HG03025 (cell line): Measurements from ENCODE around the gene IGFBP2.
"Not testable (repeated sequence)": the region's sequence is repeated elsewhere in the genome, so short reads cannot be mapped to it uniquely, and the experiment has no call there.

Experiments used
- ATAC-seq: cut with Tn5 transposase; IDR thresholded peaks from one replicate; pipeline ENCODE4 v1.9.1; 2021; ENCODE audit warnings: mild to moderate bottlenecking, moderate library complexity; ENCODE audit not compliant: unreplicated experiment, low FRiP score

Gene IGFBP2

DNA sequence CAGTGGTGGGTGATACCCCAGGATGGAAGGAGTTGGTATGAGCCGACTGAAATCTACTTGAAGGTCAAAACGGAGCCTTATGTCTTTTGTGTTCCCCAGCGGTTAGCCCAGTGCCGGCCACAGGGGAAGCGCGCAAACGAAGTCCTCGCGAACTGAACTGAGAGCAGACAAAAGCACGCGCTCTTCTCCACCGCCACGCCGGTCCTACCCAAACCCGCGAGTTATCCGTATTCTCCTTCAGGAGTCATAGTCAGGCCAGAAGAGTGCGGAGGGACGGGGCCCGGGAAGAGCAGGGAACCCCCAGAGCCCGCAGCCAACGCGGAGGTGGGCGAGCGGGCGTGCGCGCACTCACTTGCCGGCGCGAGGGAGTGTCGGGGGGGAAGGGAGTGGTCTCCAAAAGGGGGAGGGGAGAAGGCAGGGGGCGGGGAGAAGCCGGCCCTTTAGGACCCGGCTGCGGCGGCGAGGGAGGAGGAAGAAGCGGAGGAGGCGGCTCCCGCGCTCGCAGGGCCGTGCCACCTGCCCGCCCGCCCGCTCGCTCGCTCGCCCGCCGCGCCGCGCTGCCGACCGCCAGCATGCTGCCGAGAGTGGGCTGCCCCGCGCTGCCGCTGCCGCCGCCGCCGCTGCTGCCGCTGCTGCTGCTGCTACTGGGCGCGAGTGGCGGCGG lies at the start of gene IGFBP2:
TSS of gene IGFBP2 (plus strand) at position 469 of the 664 bp plus-strand sequence. CDS start at position 573, 104 bp downstream.
- ATAC-seq, result no peak

- ATAC-seq, result no peak
Observed at GRCh38 chr2:216583606-216584005, 49.6 kb upstream of the IGFBP2 start.

DNA sequence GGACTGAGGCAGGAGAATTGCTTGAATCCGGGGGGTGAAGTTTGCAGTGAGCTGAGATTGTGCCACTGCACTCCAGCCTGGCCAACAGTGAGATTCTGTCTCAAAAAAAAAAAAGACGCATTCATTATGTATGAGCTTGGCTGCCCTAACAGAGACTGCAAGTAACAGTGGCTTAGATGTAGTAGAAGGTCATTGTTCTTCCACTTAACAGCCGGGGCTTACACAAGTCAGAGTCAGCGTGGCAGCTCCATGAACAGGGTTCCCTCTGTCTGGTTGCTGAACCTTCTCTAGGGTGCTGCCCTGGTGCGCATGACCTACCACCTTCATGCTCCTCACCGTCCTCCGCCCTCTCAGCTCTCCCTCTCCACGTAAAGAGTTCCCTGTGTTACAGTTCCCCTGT lies 49.1 kb upstream of the IGFBP2 start:
- no peak for ATAC-seq

DNA sequence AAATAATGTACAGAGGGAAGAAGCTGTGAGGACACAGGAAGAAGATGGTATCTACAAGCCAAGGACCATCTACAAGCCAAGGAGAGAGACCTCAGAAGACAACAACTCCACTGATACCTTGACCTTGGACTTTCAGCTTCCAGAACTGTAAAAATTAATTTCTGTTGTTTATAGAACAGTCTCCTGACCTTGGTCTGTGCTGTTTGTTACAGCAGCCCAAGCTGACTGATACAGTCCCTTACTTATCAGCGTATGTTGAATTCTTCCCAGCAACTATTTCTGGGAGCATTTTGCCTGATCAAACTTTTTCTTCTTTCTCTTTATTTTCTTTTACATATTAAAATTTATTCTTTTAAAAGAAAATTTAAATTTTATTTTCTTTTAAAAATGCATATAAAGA lies 47.8 kb upstream of the IGFBP2 start:
- ATAC-seq, result no peak

DNA sequence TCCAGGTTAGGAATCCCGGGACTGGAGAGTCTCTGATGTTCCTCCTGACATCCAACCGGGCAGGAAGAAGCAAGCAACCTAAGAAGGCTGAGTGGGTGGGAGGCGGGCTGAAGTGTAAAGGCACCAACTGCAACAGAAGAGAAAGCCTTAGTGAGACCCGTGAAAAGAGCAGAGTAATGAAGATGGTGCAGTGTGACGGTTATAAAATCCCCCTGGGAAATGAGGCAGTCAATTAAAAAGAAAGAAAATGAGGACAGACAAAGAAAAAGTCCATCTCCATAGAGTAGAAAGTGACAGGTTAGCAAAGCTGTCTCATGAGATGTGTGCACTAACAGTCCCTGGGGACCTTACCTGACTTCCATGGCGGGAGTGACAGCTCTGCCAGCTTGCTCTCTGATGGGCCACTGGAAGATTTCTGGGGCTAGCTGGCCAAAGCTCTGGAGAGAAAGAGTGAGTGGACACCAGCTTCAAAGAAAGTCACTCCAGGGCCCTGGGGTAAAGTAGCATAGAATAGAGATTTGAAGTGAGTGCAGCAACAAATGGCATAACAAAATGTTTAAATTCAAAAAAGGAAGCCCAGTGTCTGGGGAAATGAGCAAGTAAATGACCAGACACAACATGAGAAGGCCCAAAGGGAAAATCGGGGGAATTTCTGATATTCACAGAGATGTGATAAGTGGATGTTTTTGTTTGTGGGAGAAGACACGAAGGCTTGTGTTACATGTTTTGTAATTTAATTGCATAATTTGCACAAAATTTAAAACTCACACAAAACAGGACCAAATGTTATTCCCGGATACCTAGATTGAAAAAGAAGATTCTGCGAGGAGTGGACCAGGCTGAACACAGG lies 44.1 kb upstream of the IGFBP2 start:
- no peak for ATAC-seq

GRCh38 chr2:216589791-216590190 lies 43.4 kb upstream of the IGFBP2 start:
- ATAC-seq, result no peak

DNA sequence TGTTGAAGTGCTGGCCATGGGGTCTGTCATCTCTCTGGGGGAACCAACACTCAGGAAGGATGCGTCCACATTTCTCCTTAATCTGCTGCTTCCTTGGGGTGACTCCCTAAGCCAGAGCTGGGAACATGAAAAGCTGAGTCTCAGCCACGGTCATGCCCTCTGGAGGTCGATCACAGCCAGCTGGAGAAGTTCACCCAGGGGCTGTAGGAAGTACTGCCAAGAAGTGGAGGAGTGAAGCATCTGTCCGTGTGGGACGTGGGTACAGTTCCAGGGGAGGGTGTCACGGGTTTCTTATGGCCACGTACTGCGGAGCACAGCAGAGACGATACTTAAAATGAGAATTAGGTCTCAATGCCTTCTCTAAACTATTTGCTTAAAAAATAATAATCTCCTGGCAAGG lies 42.4 kb upstream of the IGFBP2 start:
- no peak for ATAC-seq

- no peak for ATAC-seq
Observed at GRCh38 chr2:216591480-216591879, 41.7 kb upstream of the IGFBP2 start.

DNA sequence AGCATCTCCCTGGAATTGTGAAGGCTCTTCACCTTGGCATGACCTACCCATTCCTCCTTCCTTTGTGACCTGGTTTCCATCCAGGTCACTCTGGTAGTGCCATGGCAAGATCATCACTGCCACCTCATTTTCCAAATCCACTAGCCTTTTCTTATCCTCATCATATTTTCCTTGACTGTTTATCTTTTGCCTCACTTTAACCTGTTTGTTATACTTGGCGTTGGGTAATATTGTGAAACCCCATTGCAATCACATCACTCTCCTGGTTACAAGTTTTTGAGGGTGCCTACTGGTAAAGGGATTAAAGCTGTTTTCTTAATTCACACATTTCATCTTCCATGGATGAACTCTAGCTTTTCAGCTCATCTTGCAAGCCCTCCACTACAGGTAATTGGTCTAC lies 39.1 kb upstream of the IGFBP2 start:
- ATAC-seq, result no peak

- ATAC-seq, result no peak
Observed at GRCh38 chr2:216596236-216596979, 36.8 kb upstream of the IGFBP2 start.

DNA sequence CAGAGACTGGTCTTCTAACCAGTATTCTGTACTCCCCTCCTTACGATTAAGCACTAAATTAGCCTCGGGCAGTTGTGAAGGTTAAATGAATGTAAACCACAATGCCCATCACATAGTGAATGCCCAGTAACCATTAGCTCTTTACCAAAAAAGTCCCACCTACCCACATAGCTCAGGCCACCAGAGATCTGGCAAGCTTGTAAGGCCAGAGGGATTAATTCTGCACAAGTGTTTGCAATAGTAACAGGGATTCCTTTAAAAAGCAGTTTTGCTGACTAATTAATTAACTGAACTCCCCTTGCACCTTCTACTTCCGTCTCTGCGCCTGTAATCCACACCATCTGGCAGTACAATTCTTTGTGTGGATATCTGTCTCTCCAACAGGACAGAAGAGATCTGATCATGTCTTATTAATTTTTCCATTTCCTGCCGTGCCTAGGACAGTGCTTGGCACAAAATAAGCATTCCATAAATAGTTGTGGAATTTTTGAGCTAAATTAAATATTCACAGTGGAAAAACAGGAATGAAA lies 36.2 kb upstream of the IGFBP2 start:
- ATAC-seq, result no peak

DNA sequence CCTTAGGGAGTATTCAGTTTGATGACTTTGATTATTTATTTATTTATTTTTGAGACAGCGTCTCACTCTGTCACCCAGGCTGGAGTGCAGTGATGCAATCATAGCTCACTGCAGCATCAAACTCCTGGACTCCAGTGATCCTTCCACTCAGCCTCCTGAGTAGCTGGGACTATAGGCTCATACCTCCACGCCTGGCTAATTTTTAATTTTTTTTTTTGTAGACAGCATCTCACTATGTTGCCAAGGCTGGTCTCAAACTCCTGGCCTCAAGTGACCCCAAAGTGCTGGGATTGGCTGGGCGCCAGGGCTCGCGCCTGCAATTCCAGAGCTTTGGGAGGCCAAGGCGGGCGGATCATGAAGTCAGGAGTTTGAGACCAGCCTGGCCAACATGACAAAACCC lies 35.4 kb upstream of the IGFBP2 start:
- ATAC-seq, result not testable (repeated sequence)

GRCh38 chr2:216601632-216602409 lies 31.4 kb upstream of the IGFBP2 start:
- ATAC-seq, result no peak

DNA sequence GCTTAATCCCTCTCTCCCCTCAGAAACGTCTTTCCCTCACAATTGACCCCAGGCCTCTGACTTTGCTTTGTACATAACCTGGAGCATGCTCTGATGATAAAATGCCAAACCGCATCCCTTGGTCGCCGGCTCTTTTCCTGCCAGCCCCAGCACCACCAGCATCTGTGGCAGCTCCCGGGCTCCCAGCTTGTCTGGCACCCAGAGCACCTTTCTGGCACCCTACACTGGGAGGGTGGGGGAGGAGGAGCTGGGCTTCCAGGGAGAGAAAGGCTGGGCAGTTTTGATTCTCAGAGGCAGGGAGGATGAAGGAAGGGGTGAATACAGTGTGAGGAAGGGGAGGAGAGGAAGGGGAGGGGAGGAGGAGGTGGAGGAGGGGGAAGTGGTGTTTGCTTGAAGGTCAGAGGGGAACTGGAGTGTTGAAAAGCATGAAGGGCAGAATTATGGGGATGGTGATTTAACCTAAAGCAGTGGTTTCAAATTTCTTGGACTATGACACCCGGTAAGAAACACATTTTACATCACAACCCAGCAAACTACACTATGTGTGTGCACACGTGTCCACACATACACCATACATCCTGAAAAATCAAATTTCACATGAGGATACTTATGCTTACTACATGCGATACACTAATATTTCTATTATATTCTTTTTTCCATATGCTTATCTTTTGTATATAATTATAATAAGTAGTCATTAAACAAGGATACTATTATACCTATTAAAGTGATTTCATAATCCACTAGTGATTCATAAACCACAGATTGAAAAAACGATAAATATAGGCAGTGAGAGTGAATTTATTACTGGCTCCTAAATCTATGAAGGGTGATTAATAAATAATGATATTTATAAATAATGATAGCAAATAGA lies 30.0 kb upstream of the IGFBP2 start:
- ATAC-seq, result no peak

DNA sequence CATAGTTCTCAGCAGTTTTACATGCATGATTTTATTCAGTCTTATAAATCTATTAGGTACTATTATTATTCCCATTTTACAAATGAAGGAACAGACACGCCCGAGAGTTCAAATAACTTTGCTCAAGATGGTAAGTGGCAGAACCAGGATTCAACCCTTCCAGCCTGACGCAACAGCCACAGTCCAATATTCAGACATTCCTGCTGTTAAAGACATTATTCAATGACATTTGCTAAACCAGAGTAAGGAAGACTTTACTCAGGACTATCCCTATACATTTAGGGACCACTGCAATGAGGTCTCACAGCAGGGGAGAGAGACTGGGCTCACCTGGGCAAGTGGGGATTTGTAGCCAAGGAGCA lies 29.4 kb upstream of the IGFBP2 start:
- ATAC-seq, result no peak

DNA sequence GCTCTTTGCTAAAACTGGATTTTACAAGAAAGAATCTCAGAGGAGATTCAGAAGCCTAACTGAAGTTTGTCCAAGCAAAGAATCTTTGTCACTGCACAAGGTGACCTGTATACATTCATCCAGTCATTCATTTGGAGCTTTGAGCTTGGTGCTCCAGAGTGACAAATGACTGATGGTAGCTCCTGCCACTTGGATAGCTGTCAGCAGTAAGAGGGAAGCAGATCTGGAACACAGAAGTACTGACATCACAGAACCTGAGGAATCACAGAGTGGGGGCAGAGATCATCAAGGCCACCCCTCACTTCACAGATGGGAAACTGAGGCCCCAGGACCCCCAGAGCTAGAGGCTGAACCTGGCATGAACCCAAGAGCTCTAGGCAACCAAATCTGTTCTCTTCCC lies 28.8 kb upstream of the IGFBP2 start:
- no peak for ATAC-seq

DNA sequence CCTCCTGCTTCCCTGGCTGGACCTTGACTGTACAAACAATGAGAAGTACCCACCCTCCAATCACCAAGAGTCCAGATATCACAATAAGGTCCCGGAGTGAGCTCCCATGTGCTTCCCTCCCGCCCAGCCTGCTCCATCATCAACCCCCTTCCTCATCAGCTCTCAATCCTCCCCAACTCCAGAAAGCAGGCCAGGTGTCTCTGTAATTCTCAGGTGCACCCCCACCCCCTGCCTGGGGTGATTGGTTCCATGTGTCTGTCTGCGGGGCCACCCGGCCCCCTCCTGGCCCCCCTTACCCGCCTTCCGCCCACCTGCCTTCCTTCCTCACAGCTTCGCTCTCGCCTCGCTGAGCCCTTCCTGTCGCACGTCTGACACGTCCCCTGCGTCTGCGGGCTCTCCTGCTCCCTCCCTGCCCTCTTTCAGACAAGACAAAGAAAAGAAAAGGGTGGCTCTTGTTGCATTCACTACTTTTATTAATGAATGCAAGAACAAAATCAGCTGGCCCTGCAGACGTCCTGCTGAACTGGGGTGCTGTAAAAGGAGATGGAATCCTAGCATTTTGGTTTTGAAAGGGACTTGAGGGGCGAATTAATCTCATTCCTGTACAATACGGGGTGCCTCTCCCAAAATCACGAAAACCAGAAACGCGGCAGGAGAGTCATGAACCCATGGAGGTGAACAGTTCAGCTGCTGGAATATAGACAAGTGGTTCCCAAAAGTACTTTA lies 26.5 kb upstream of the IGFBP2 start:
- no peak for ATAC-seq

DNA sequence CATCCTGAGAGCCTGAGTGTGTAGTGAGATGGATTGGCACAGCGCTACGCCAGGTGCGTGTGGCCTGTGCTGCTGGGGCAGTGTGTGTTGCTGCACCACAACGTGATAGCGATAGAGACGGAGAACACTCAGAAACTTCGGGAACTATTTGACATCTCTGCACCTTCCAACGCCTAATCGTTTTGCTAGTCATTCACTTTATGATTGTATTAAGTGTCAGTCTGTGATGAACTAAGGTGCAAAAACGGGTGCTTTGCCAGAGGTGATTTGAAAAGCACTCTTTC lies 26.0 kb upstream of the IGFBP2 start:
- ATAC-seq, result no peak

- no peak for ATAC-seq
Observed at GRCh38 chr2:216608525-216608924, 24.7 kb upstream of the IGFBP2 start.
